Caco-2 (cell line): ENCODE results near the gene PTPRG. TPM values are rescaled to one million over a fixed set of nuclear protein-coding genes. Genes with fewer than 3 reads are reported as not detected.

Source experiments
- BruUV-seq: library from RNA; stranded (reverse); fragments of 400-500 nt; replicated peaks from 2 replicates; lab custom pipeline; 2021; lab: Mats Ljungman, UMichigan
- CTCF ChIA-PET: fragments of 300-600 bp; sonication (Branson Sonifier 250); formaldehyde crosslinking; loops from one replicate; lab custom pipeline; 2022; ENCODE audit warnings: antibody characterized with exemption; lab: Charles Lee
- POLR2A ChIA-PET: fragments of 300-600 bp; sonication (Branson Sonifier 250); formaldehyde crosslinking; loops from one replicate; lab custom pipeline; 2022; ENCODE audit warnings: antibody characterized with exemption; lab: Charles Lee
- DNase-seq, 2 experiments: peaks; one replicate each; pipeline versions ENCODE4 v3.0.0 to v3.0.0-alpha.2; 2020 to 2022
- H3K27me3 ChIP-seq: replicated peaks from 2 replicates; pipeline ENCODE4 v1.6.0; 2011; ENCODE audit warnings: low read length; ENCODE audit not compliant: control insufficient read depth, insufficient read depth
- H3K36me3 ChIP-seq: 2 replicates; pipeline ENCODE4 v1.5.1; 2011; ENCODE audit warnings: low read length; ENCODE audit not compliant: control insufficient read depth, insufficient read depth
- H3K4me1 ChIP-seq: fragments of 250-450 bp; sonication (Bioruptor Pico); 2 replicates; pipeline ENCODE4 v1.5.1; 2020; ENCODE audit warnings: mild to moderate bottlenecking
- H3K4me3 ChIP-seq: 2 replicates; pipeline ENCODE4 v1.5.1; 2011; ENCODE audit warnings: low read depth, mild to moderate bottlenecking, control low read depth, low read length
- H3K9me3 ChIP-seq: fragments of 250-450 bp; sonication (Bioruptor Pico); 2 replicates; pipeline ENCODE4 v1.5.1; 2020; ENCODE audit warnings: mild to moderate bottlenecking, moderate library complexity
- H3K27ac Mint-ChIP-seq: one replicate; pipeline ENCODE4 v1.8.0; 2022; ENCODE audit warnings: mixed read lengths; ENCODE audit not compliant: unreplicated experiment
- H3K27me3 Mint-ChIP-seq: one replicate; pipeline ENCODE4 v1.8.0; 2022; ENCODE audit warnings: mixed read lengths; ENCODE audit not compliant: insufficient read depth, unreplicated experiment
- H3K36me3 Mint-ChIP-seq: one replicate; pipeline ENCODE4 v1.8.0; 2022; ENCODE audit warnings: mild to moderate bottlenecking, mixed read lengths; ENCODE audit not compliant: insufficient read depth, unreplicated experiment
- H3K4me1 Mint-ChIP-seq: one replicate; pipeline ENCODE4 v1.8.0; 2022; ENCODE audit warnings: low read depth, mixed read lengths; ENCODE audit not compliant: unreplicated experiment
- H3K4me3 Mint-ChIP-seq: one replicate; pipeline ENCODE4 v1.8.0; 2022; ENCODE audit warnings: mild to moderate bottlenecking, moderate library complexity, mixed read lengths; ENCODE audit not compliant: unreplicated experiment
- H3K9me3 Mint-ChIP-seq: one replicate; pipeline ENCODE4 v1.8.0; 2022; ENCODE audit warnings: mixed read lengths; ENCODE audit not compliant: unreplicated experiment
- CTCF ChIP-seq, 2 experiments: fragments of 200-600 bp in 1 of 2; IDR thresholded peaks; 1 replicate in 1 of 2; 2 replicates in 1 of 2; pipeline versions ENCODE4 v1.5.1 to v1.8.0; 2011 to 2022; ENCODE audit warnings: antibody characterized with exemption in 1 of 2, control low read depth in 1 of 2, inconsistent platforms in 1 of 2, low read depth in 1 of 2, low read length in 1 of 2, mild to moderate bottlenecking in 1 of 2, moderate library complexity in 1 of 2; ENCODE audit not compliant: insufficient read depth in 1 of 2, severe bottlenecking in 1 of 2, unreplicated experiment in 1 of 2
- intact Hi-C: fragments of 100-400 bp; cut with micrococcal nuclease; formaldehyde crosslinking; loops from one replicate; pipeline ENCODE4 v1.10.0; 2022; ENCODE audit not compliant: unreplicated experiment
- total RNA-seq: library from RNA; stranded (reverse); gene quantifications from 2 replicates; pipeline ENCODE4 v1.2.3, GENCODE V29; 2022

PTPRG gene
- total RNA-seq, 1 experiment from 2014 or later = 46.4 TPM

GRCh38 chr3:61683549-61684236, 122.3 kb downstream of the PTPRG start:
- no peak for TF ChIP-seq CTCF (IDR thresholded peaks at IDR 0.05; ENCODE audit: insufficient read depth in 1 of 2, low read depth in 1 of 2, low read length in 1 of 2, severe bottlenecking in 1 of 2, unreplicated experiment in 1 of 2)
- no peak for DNase-seq
- Histone ChIP-seq H3K36me3 (no peaks in the 10 kb centered on the region), H3K9me3 (no peaks in the 10 kb centered on the region), H3K4me3 (no peak overlapping the region), H3K27me3 (no peaks in the 10 kb centered on the region), H3K4me1 (peaks cover 12% of the 10 kb centered on the region)
- Mint-ChIP-seq H3K27ac (no peak overlapping the region), H3K9me3 (no peaks in the 10 kb centered on the region), H3K4me3 (no peak overlapping the region), H3K4me1 (peaks cover 23% of the 10 kb centered on the region), H3K27me3 (no peaks in the 10 kb centered on the region), H3K36me3 (no peaks in the 10 kb centered on the region)
- intact Hi-C loops = no loop called here
- BruUV-seq = no TSS peak
- ChIA-PET CTCF (no interaction called here), POLR2A (no interaction called here)

- peaks cover 23% of the 10 kb centered on the region for H3K4me1 Mint-ChIP-seq
- TF ChIP-seq CTCF (IDR thresholded peaks at IDR 0.05; ENCODE audit: insufficient read depth in 1 of 2, low read depth in 1 of 2, low read length in 1 of 2, severe bottlenecking in 1 of 2, unreplicated experiment in 1 of 2) = no peak
- DNase-seq = no peak
- Histone ChIP-seq H3K27me3 (no peaks in the 10 kb centered on the region), H3K4me1 (peaks cover 12% of the 10 kb centered on the region), H3K4me3 (no peak overlapping the region), H3K36me3 (no peaks in the 10 kb centered on the region), H3K9me3 (no peaks in the 10 kb centered on the region)
- POLR2A ChIA-PET = no interaction called here
- H3K36me3 Mint-ChIP-seq = no peaks in the 10 kb centered on the region
- H3K27me3 Mint-ChIP-seq = no peaks in the 10 kb centered on the region
- intact Hi-C loops = no loop called here
- no peak overlapping the region for H3K27ac Mint-ChIP-seq
- no peak overlapping the region for H3K4me3 Mint-ChIP-seq
- CTCF ChIA-PET = no interaction called here
- H3K9me3 Mint-ChIP-seq = no peaks in the 10 kb centered on the region
- BruUV-seq = no TSS peak
Observed at GRCh38 chr3:61684386-61684785, 123.0 kb downstream of the PTPRG start.

GRCh38 chr3:61685755-61686154, 124.4 kb downstream of the PTPRG start:
- CTCF ChIA-PET = no interaction called here
- Mint-ChIP-seq H3K4me1 (peaks cover 23% of the 10 kb centered on the region), H3K9me3 (no peaks in the 10 kb centered on the region), H3K27ac (peak overlapping the region; percentile 36), H3K36me3 (no peaks in the 10 kb centered on the region), H3K4me3 (no peak overlapping the region), H3K27me3 (no peaks in the 10 kb centered on the region)
- intact Hi-C loops = no loop called here
- Histone ChIP-seq H3K27me3 (no peaks in the 10 kb centered on the region), H3K4me1 (peaks cover 12% of the 10 kb centered on the region), H3K36me3 (no peaks in the 10 kb centered on the region), H3K4me3 (no peak overlapping the region), H3K9me3 (no peaks in the 10 kb centered on the region)
- no peak for DNase-seq
- BruUV-seq = no TSS peak
- TF ChIP-seq CTCF (IDR thresholded peaks at IDR 0.05; ENCODE audit: insufficient read depth in 1 of 2, low read depth in 1 of 2, low read length in 1 of 2, severe bottlenecking in 1 of 2, unreplicated experiment in 1 of 2) = no peak
- POLR2A ChIA-PET = no interaction called here
